LNCAP (cell line): ENCODE results near the gene C4BPB.

Experiments
- CTCF ChIP-seq: fragments of 450-650 bp; IDR thresholded peaks from 2 replicates; pipeline ENCODE4 v1.5.1; 2017; ENCODE audit warnings: mild to moderate bottlenecking

C4BPB gene

GRCh38 chr1:207081806-207082205, 6.9 kb upstream of the C4BPB start:
- no peak for TF ChIP-seq CTCF

- TF ChIP-seq CTCF = no peak
Observed at GRCh38 chr1:207084232-207084631, 4.4 kb upstream of the C4BPB start.

- TF ChIP-seq CTCF = peak; percentile 65
Observed at GRCh38 chr1:207084701-207085180, 3.9 kb upstream of the C4BPB start.

GRCh38 chr1:207085887-207086286, 2.8 kb upstream of the C4BPB start:
- TF ChIP-seq CTCF = no peak

GRCh38 chr1:207088161-207088560, 499 bp upstream of the C4BPB start:
- no peak for TF ChIP-seq CTCF

- TF ChIP-seq CTCF = no peak
Observed at GRCh38 chr1:207089627-207090355, 1.1 kb downstream of the C4BPB start.

GRCh38 chr1:207091200-207091908, 2.7 kb downstream of the C4BPB start:
- no peak for TF ChIP-seq CTCF
